Measurements from ENCODE around the gene LRRC75A.

DNA sequence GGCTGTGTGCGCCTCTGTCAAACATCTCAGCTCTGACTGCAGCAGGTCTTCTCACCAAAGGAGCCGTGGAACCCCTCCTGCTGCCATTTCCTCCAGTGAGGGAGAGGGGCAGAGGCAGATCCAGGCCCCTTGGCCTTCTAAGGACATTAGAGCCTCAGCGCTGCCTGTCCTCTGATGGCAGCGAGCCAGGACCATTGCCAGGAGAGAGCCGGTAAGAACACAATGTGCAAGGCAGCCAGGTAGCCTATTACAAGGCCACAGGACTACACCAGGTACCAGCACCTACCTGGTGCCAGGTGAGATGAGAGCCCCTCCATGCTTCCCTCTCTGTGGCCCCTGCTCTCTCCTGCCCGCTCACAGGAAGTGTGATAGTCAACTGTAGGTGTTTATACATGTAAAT is 11.0 kb downstream of the LRRC75A start:
- TF ChIP-seq CTCF (IDR thresholded peaks at IDR 0.05; ENCODE audit: insufficient read depth, low read length) (no peak), POLR2AphosphoS5 (IDR thresholded peaks at IDR 0.05; ENCODE audit: low read depth) (no peak), SPI1 (IDR thresholded peaks at IDR 0.05; ENCODE audit: borderline replicate concordance, low read depth) (no peak), GABPA (IDR thresholded peaks at IDR 0.05; ENCODE audit: low read depth) (no peak)
- TF ChIP-seq, protein P1, sequence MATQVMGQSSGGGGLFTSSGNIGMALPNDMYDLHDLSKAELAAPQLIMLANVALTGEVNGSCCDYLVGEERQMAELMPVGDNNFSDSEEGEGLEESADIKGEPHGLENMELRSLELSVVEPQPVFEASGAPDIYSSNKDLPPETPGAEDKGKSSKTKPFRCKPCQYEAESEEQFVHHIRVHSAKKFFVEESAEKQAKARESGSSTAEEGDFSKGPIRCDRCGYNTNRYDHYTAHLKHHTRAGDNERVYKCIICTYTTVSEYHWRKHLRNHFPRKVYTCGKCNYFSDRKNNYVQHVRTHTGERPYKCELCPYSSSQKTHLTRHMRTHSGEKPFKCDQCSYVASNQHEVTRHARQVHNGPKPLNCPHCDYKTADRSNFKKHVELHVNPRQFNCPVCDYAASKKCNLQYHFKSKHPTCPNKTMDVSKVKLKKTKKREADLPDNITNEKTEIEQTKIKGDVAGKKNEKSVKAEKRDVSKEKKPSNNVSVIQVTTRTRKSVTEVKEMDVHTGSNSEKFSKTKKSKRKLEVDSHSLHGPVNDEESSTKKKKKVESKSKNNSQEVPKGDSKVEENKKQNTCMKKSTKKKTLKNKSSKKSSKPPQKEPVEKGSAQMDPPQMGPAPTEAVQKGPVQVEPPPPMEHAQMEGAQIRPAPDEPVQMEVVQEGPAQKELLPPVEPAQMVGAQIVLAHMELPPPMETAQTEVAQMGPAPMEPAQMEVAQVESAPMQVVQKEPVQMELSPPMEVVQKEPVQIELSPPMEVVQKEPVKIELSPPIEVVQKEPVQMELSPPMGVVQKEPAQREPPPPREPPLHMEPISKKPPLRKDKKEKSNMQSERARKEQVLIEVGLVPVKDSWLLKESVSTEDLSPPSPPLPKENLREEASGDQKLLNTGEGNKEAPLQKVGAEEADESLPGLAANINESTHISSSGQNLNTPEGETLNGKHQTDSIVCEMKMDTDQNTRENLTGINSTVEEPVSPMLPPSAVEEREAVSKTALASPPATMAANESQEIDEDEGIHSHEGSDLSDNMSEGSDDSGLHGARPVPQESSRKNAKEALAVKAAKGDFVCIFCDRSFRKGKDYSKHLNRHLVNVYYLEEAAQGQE (IDR thresholded peaks at IDR 0.05; ENCODE audit: insufficient replicate concordance, low read depth), result no peak
